ENCODE measurements around the gene CDCP1.

Gene CDCP1

DNA sequence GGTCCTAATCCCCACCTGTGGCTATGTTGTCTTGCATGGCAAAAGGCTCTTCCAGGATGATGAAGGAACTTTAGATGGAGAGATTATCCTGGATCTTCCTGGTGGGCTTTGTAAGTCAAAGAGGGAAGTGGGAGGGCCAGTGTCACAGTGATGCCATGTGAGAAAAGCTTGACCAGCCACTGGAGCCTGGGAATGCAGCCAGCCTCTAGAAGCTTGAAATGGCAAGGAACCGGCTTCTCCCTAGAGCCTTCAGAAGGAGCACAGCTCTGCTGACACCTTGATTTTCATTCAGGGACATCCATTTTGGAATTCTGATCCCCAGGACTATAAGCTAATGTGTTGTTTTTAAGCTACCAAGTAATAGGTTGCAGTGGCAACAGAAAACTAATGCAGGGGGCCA lies 61.8 kb downstream of the CDCP1 start:
- Histone ChIP-seq H3K9ac (ENCODE audit: low read length) (no peak overlapping the region), H3K27ac (ENCODE audit: low read depth, low read length, poor library complexity, severe bottlenecking) (no peak overlapping the region), H4K20me1 (ENCODE audit: insufficient read depth, low read length) (no peaks in the 10 kb centered on the region), H3K36me3 (ENCODE audit: insufficient read depth, low read length) (no peaks in the 10 kb centered on the region), H3K4me3 (ENCODE audit: low read depth, low read length, poor library complexity, severe bottlenecking) (no peak overlapping the region), H3K4me2 (ENCODE audit: low read length) (no peak overlapping the region), H2AFZ (ENCODE audit: low read length) (no peak overlapping the region), H3F3A (ENCODE audit: insufficient read depth, low read length) (no peaks in the 10 kb centered on the region), H3K9me2 (ENCODE audit: low read depth, low read length) (no peaks in the 10 kb centered on the region), H3K9me3 (ENCODE audit: low read length) (no peaks in the 10 kb centered on the region), H3K27me3 (ENCODE audit: insufficient read depth, low read length) (peaks cover 1% of the 10 kb centered on the region), H3K79me2 (ENCODE audit: insufficient read depth, low read length) (no peaks in the 10 kb centered on the region), H3K4me1 (ENCODE audit: insufficient read depth, low read length, severe bottlenecking) (no peaks in the 10 kb centered on the region)
- TF ChIP-seq, protein P1, sequence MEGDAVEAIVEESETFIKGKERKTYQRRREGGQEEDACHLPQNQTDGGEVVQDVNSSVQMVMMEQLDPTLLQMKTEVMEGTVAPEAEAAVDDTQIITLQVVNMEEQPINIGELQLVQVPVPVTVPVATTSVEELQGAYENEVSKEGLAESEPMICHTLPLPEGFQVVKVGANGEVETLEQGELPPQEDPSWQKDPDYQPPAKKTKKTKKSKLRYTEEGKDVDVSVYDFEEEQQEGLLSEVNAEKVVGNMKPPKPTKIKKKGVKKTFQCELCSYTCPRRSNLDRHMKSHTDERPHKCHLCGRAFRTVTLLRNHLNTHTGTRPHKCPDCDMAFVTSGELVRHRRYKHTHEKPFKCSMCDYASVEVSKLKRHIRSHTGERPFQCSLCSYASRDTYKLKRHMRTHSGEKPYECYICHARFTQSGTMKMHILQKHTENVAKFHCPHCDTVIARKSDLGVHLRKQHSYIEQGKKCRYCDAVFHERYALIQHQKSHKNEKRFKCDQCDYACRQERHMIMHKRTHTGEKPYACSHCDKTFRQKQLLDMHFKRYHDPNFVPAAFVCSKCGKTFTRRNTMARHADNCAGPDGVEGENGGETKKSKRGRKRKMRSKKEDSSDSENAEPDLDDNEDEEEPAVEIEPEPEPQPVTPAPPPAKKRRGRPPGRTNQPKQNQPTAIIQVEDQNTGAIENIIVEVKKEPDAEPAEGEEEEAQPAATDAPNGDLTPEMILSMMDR (IDR thresholded peaks at IDR 0.05; ENCODE audit: low read length), result no peak
- no peak for TF ChIP-seq EZH2 (IDR thresholded peaks at IDR 0.05; ENCODE audit: borderline replicate concordance, low read length)

DNA sequence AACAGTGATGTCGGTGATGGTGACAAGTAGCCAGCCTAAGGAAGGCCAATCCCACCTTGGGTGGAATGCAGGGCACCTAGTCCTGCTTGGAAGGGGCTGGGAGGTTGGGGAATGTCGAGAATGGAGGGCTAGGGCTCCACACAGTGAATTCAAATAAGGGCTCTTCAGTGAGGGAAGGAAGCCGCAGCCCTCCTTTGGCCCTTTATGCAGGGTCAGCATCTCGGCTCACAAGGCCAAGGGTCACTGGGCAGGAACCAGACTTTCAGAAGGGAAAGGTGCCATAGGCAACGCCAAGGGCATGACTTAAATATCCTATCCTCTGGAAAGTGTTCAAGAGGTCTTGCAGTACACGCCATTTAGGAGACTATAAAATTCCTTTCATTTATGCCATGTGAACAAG lies 63.2 kb downstream of the CDCP1 start:
- H3K4me2 ChIP-seq (ENCODE audit: low read length), result no peak overlapping the region
- H3K9ac ChIP-seq (ENCODE audit: low read length), result no peak overlapping the region
- TF ChIP-seq EZH2 (IDR thresholded peaks at IDR 0.05; ENCODE audit: borderline replicate concordance, low read length), result no peak
- TF ChIP-seq, protein P1 (IDR thresholded peaks at IDR 0.05; ENCODE audit: low read length), result no peak

DNA sequence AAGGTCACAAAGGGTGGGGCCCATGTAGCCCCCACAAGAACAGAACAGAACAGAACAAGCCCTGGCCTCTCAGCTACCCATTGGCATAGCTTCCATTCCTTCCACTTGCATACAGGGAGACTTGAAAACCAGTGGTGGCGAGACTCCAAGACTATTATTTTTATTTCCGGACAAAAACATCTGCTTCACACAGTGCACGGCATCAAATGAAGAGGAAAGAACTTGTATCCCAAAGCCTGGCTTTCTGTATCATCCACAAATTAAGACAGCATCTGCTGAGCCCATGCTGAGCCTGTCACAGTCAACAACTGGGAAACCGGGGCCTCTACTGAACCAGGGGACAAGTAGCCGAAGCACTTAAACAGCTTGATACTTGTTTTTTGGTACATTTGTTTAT lies 64.0 kb downstream of the CDCP1 start:
- no peak overlapping the region for H3K27ac ChIP-seq (ENCODE audit: low read depth, low read length, poor library complexity, severe bottlenecking)
- no peaks in the 10 kb centered on the region for H3K9me2 ChIP-seq (ENCODE audit: low read depth, low read length)
- no peaks in the 10 kb centered on the region for H3K9me3 ChIP-seq (ENCODE audit: low read length)
- no peaks in the 10 kb centered on the region; the same call in none of the 2 replicates for H3K27me3 ChIP-seq (ENCODE audit: insufficient read depth, low read length)
- H3K36me3 ChIP-seq (ENCODE audit: insufficient read depth, low read length), result no peaks in the 10 kb centered on the region
- H3K4me2 ChIP-seq (ENCODE audit: low read length), result no peak overlapping the region
- no peak overlapping the region for H2AFZ ChIP-seq (ENCODE audit: low read length)
- no peaks in the 10 kb centered on the region for H3K79me2 ChIP-seq (ENCODE audit: insufficient read depth, low read length)
- no peaks in the 10 kb centered on the region for H4K20me1 ChIP-seq (ENCODE audit: insufficient read depth, low read length)
- no peaks in the 10 kb centered on the region for H3F3A ChIP-seq (ENCODE audit: insufficient read depth, low read length)
- no peaks in the 10 kb centered on the region for H3K4me1 ChIP-seq (ENCODE audit: insufficient read depth, low read length, severe bottlenecking)
- H3K9ac ChIP-seq (ENCODE audit: low read length), result no peak overlapping the region
- no peak overlapping the region for H3K4me3 ChIP-seq (ENCODE audit: low read depth, low read length, poor library complexity, severe bottlenecking)
- TF ChIP-seq EZH2 (IDR thresholded peaks at IDR 0.05; ENCODE audit: borderline replicate concordance, low read length), result no peak
- TF ChIP-seq, protein P1 (IDR thresholded peaks at IDR 0.05; ENCODE audit: low read length), result no peak

More for the DNA sequence above, 63.2 kb downstream of the CDCP1 start:
- no peaks in the 10 kb centered on the region for H3F3A ChIP-seq (ENCODE audit: insufficient read depth, low read length)
- no peaks in the 10 kb centered on the region for H3K36me3 ChIP-seq (ENCODE audit: insufficient read depth, low read length)
- H3K9me2 ChIP-seq (ENCODE audit: low read depth, low read length), result no peaks in the 10 kb centered on the region
- no peak overlapping the region for H3K4me3 ChIP-seq (ENCODE audit: low read depth, low read length, poor library complexity, severe bottlenecking)
- no peak overlapping the region for H2AFZ ChIP-seq (ENCODE audit: low read length)
- no peaks in the 10 kb centered on the region for H3K4me1 ChIP-seq (ENCODE audit: insufficient read depth, low read length, severe bottlenecking)
- no peaks in the 10 kb centered on the region for H3K79me2 ChIP-seq (ENCODE audit: insufficient read depth, low read length)
- H4K20me1 ChIP-seq (ENCODE audit: insufficient read depth, low read length), result no peaks in the 10 kb centered on the region
- no peaks in the 10 kb centered on the region for H3K9me3 ChIP-seq (ENCODE audit: low read length)
- no peaks in the 10 kb centered on the region; the same call in none of the 2 replicates for H3K27me3 ChIP-seq (ENCODE audit: insufficient read depth, low read length)
- H3K27ac ChIP-seq (ENCODE audit: low read depth, low read length, poor library complexity, severe bottlenecking), result no peak overlapping the region
